Liver (tissue), 9 donors: ENCODE data around the gene PLEKHA8. TPM values are rescaled to one million over a fixed set of nuclear protein-coding genes. Genes with fewer than 3 reads are reported as not detected.

Experiments used
- DNase-seq: peaks from one replicate; pipeline ENCODE4 v3.0.0-alpha.2; 2017; ENCODE audit warnings: low spot score
- H3K27ac ChIP-seq, 2 donors: one replicate each; pipeline ENCODE4 v1.7.0; 2013; ENCODE audit warnings: inconsistent platforms in 2 of 2, low read length in 2 of 2, control low read depth in 1 of 2, low read depth in 1 of 2, mild to moderate bottlenecking in 1 of 2
- H3K27me3 ChIP-seq, 4 donors: one replicate each; pipeline versions ENCODE4 v1.6.1 to v1.7.0; 2013; ENCODE audit warnings: low read length in 3 of 4, inconsistent platforms in 1 of 4, mild to moderate bottlenecking in 1 of 4, moderate library complexity in 1 of 4; ENCODE audit not compliant: control insufficient read depth in 4 of 4, insufficient read depth in 4 of 4
- H3K36me3 ChIP-seq, 4 donors: one replicate each; pipeline versions ENCODE4 v1.6.1 to v1.7.0; 2013; ENCODE audit warnings: low read length in 3 of 4, mild to moderate bottlenecking in 3 of 4, low read depth in 1 of 4, moderate library complexity in 1 of 4; ENCODE audit not compliant: control insufficient read depth in 4 of 4, insufficient read depth in 3 of 4
- H3K4me1 ChIP-seq, 4 donors: one replicate each; pipeline versions ENCODE4 v1.6.1 to v1.7.0; 2013; ENCODE audit warnings: low read length in 3 of 4, mild to moderate bottlenecking in 3 of 4, moderate library complexity in 1 of 4; ENCODE audit not compliant: control insufficient read depth in 4 of 4, insufficient read depth in 4 of 4
- H3K4me3 ChIP-seq, 3 donors: one replicate each; pipeline versions ENCODE4 v1.6.1 to v1.7.0; 2013; ENCODE audit warnings: low read length in 3 of 3, control low read depth in 1 of 3, low read depth in 1 of 3, mild to moderate bottlenecking in 1 of 3
- H3K9ac ChIP-seq, 2 donors: one replicate each; pipeline ENCODE4 v1.7.0; 2013; ENCODE audit warnings: low read length in 2 of 2, mild to moderate bottlenecking in 2 of 2, moderate library complexity in 2 of 2, control low read depth in 1 of 2, low read depth in 1 of 2
- H3K9me3 ChIP-seq, 4 donors: one replicate each; pipeline versions ENCODE4 v1.6.1 to v1.7.0; 2013; ENCODE audit warnings: low read length in 3 of 4; ENCODE audit not compliant: control insufficient read depth in 4 of 4
- CTCF ChIP-seq: fragments of 150-350 bp; IDR thresholded peaks from 2 replicates; pipeline ENCODE4 v1.5.1; 2017; ENCODE audit warnings: improper control_type of control experiment, low read depth, low read length; ENCODE audit not compliant: missing input control
- EGR1 ChIP-seq, 2 donors: IDR thresholded peaks; 2 replicates each; pipeline ENCODE4 v1.6.1; 2016 to 2018; ENCODE audit warnings: antibody characterized with exemption in 2 of 2, low read depth in 2 of 2
- FOXA1 ChIP-seq: IDR thresholded peaks from 2 replicates; pipeline ENCODE4 v1.6.1; 2016; ENCODE audit warnings: antibody characterized with exemption
- FOXA2 ChIP-seq: IDR thresholded peaks from 2 replicates; pipeline ENCODE4 v1.6.1; 2016; ENCODE audit warnings: antibody characterized with exemption
- GABPA ChIP-seq, 2 donors: IDR thresholded peaks in 1 of 2; conservative IDR thresholded peaks in 1 of 2; 2 replicates each; pipeline ENCODE4 v1.6.1; 2016; ENCODE audit warnings: antibody characterized with exemption in 2 of 2, mild to moderate bottlenecking in 1 of 2, moderate library complexity in 1 of 2
- HNF4A ChIP-seq, 2 donors: conservative IDR thresholded peaks; 2 replicates each; pipeline ENCODE4 v1.6.1; 2016; ENCODE audit warnings: antibody characterized with exemption in 2 of 2, mild to moderate bottlenecking in 2 of 2
- HNF4G ChIP-seq: IDR thresholded peaks from 2 replicates; pipeline ENCODE4 v1.6.1; 2016; ENCODE audit warnings: antibody characterized with exemption
- JUND ChIP-seq, 2 donors: IDR thresholded peaks; 2 replicates each; pipeline ENCODE4 v1.6.1; 2016; ENCODE audit warnings: antibody characterized with exemption in 2 of 2
- MAX ChIP-seq: IDR thresholded peaks from 2 replicates; pipeline ENCODE4 v1.6.1; 2016; ENCODE audit warnings: antibody characterized with exemption
- NR2F2 ChIP-seq: IDR thresholded peaks from 2 replicates; pipeline ENCODE4 v1.6.1; 2016; ENCODE audit warnings: antibody characterized with exemption
- RAD21 ChIP-seq, 2 donors: IDR thresholded peaks; 2 replicates each; pipeline ENCODE4 v1.6.1; 2016; ENCODE audit warnings: antibody characterized with exemption in 2 of 2, mild to moderate bottlenecking in 2 of 2
- RXRA ChIP-seq, 2 donors: IDR thresholded peaks; 2 replicates each; pipeline ENCODE4 v1.6.1; 2017 to 2018; ENCODE audit warnings: antibody characterized with exemption in 2 of 2, mild to moderate bottlenecking in 1 of 2
- SP1 ChIP-seq: IDR thresholded peaks from 2 replicates; pipeline ENCODE4 v1.6.1; 2018; ENCODE audit warnings: antibody characterized with exemption, mild to moderate bottlenecking
- TAF1 ChIP-seq: conservative IDR thresholded peaks from 2 replicates; pipeline ENCODE4 v1.6.1; 2016; ENCODE audit warnings: antibody characterized with exemption, mild to moderate bottlenecking
- YY1 ChIP-seq: IDR thresholded peaks from 2 replicates; pipeline ENCODE4 v1.6.1; 2016; ENCODE audit warnings: antibody characterized with exemption, mild to moderate bottlenecking
- ZBTB33 ChIP-seq: IDR thresholded peaks from 2 replicates; pipeline ENCODE4 v1.6.1; 2016; ENCODE audit warnings: antibody characterized with exemption
- WGBS: extraction: QIAGEN DNeasy Blood & Tissue Kit; methylation state at CpG from one replicate; pipeline ENCODE4 v1.1.7; 2013; 5-methylcytosine and 5-hydroxymethylcytosine counted together
- polyA plus RNA-seq, 2 donors: library from polyadenylated mRNA; stranded (reverse) in 1 of 2; unstranded in 1 of 2; fragments of 200-250 nt in 1 of 2; fragments of >200 nt in 1 of 2; fragmentation: Nextera tagmentation in 1 of 2; extraction: Ambion mirVana in 1 of 2; gene quantifications; one replicate each; pipeline versions ENCODE4 v1.2.1 to v1.2.3, GENCODE V29; 2013 to 2015
- total RNA-seq, 2 donors: library from RNA; depleted of rRNA; stranded (reverse); fragments of >200 nt; gene quantifications; one replicate each; pipeline ENCODE4 v1.2.3, GENCODE V29; 2014
- TF ChIP-seq, protein P1 (sequence below): IDR thresholded peaks from 2 replicates; pipeline ENCODE4 v1.6.1; 2016; ENCODE audit warnings: antibody characterized with exemption
- TF ChIP-seq, protein P2 (sequence below): IDR thresholded peaks from 2 replicates; pipeline ENCODE4 v1.6.1; 2016; ENCODE audit warnings: antibody characterized with exemption, mild to moderate bottlenecking
- donor health status: healthy.
- donor health status: healthy.
- donor health status: healthy.
- donor health status: healthy.
- donor health status: healthy.

The PLEKHA8 gene
- total and polyA plus RNA-seq, 4 donors, result 1.0 to 5.4 (median 2.4) TPM

- H3K9ac ChIP-seq, result peak overlapping the region in 1 of 2 donors; percentile 24
- 43% methylated on average over 13 of the region's 13 CpGs for WGBS
- peaks cover 2 to 18% (median 9%) of the 10 kb centered on the region in 4 donors for H3K4me1 ChIP-seq
- H3K9me3 ChIP-seq, result no peaks in the 10 kb centered on the region
- H3K27ac ChIP-seq, result peak overlapping the region; percentile 29 to 55
- peak overlapping the region; percentile 51 to 79 (median 77) for H3K4me3 ChIP-seq
- no peak for DNase-seq
- TF ChIP-seq, protein P1, sequence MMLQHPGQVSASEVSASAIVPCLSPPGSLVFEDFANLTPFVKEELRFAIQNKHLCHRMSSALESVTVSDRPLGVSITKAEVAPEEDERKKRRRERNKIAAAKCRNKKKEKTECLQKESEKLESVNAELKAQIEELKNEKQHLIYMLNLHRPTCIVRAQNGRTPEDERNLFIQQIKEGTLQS, result no peak
- TF ChIP-seq RAD21 (IDR thresholded peaks at IDR 0.05) (no peak), CTCF (no peak), SP1 (no peak), MAX (no peak), YY1 (no peak), RXRA (IDR thresholded peaks at IDR 0.05) (no peak), TAF1 (no peak), ZBTB33 (no peak), GABPA (IDR thresholded peaks at IDR 0.05 in 1 of 2, conservative IDR thresholded peaks at IDR 0.05 in 1 of 2) (no peak), HNF4G (no peak), FOXA1 (no peak), EGR1 (IDR thresholded peaks at IDR 0.05; ENCODE audit: low read depth in 2 of 2) (no peak), HNF4A (conservative IDR thresholded peaks at IDR 0.05) (no peak), JUND (IDR thresholded peaks at IDR 0.05) (no peak), NR2F2 (no peak), FOXA2 (no peak)
- TF ChIP-seq, protein P2, sequence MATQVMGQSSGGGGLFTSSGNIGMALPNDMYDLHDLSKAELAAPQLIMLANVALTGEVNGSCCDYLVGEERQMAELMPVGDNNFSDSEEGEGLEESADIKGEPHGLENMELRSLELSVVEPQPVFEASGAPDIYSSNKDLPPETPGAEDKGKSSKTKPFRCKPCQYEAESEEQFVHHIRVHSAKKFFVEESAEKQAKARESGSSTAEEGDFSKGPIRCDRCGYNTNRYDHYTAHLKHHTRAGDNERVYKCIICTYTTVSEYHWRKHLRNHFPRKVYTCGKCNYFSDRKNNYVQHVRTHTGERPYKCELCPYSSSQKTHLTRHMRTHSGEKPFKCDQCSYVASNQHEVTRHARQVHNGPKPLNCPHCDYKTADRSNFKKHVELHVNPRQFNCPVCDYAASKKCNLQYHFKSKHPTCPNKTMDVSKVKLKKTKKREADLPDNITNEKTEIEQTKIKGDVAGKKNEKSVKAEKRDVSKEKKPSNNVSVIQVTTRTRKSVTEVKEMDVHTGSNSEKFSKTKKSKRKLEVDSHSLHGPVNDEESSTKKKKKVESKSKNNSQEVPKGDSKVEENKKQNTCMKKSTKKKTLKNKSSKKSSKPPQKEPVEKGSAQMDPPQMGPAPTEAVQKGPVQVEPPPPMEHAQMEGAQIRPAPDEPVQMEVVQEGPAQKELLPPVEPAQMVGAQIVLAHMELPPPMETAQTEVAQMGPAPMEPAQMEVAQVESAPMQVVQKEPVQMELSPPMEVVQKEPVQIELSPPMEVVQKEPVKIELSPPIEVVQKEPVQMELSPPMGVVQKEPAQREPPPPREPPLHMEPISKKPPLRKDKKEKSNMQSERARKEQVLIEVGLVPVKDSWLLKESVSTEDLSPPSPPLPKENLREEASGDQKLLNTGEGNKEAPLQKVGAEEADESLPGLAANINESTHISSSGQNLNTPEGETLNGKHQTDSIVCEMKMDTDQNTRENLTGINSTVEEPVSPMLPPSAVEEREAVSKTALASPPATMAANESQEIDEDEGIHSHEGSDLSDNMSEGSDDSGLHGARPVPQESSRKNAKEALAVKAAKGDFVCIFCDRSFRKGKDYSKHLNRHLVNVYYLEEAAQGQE, result no peak
- H3K27me3 ChIP-seq, result no peaks in the 10 kb centered on the region
- no peaks in the 10 kb centered on the region for H3K36me3 ChIP-seq
Observed at GRCh38 chr7:30133736-30134610, 105.8 kb downstream of the PLEKHA8 start.
